ENCODE results near the gene ZIC2.

The ZIC2 gene

DNA sequence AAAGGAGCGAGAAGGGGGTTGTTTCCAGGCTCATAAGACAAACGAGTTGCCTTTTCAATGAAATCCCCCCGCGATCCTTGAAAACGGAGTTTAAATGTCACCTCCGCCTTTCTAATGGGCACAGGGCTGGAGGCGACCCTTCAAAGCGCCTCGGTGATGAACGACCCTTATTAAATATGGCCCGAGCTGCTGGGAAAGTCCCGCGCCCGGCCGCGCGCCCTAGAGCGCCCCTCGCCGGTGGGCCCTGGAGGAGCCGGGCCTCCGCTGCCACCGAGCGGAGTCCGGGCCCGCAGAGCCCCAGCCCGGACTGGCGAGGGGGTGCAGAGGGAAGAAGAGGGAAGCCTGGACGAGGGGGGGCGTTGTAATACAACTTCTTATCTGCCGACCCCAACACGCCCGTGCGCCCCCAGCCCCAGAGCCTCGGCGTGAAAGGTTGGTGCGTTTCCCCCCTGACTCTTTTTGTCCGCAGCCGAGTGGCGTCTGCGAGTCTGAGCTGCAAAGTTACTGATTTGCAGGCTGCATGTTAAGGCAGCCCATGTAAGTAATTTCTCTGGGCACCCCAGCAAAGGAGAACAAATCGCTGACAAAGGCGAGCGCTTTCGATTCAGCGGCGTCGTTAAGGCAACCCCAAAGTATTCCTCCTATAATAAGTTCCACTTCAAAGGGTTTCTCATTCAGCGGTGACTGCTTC lies 21.9 kb upstream of the ZIC2 start:
- DNase-seq: no peak

- no peak for DNase-seq
Measured at GRCh38 chr13:99960663-99961311, 20.8 kb upstream of the ZIC2 start.

DNA sequence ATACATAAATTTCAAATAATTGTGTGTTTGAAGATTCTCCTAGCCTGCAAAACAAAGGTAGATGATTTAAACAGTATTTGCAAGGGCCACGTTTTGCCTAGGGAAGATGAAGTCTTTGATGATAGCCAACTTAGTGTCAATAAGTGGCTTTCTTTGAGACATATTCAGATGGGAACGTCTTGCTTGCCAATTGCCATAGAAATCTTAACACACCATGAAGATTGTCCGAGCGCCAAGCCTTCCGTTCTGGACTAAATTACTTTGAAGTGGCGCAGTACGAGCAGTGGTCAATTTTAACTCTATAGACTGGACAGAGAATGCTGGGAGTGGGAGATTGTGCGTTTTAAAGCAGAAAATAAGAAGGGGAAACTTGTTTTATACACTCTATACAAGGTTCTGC lies 19.9 kb upstream of the ZIC2 start:
- DNase-seq: no peak

GRCh38 chr13:99962242-99962641 lies 19.3 kb upstream of the ZIC2 start:
- no peak for DNase-seq

GRCh38 chr13:99963816-99964339 lies 17.7 kb upstream of the ZIC2 start:
- no peak for DNase-seq

- DNase-seq: no peak
Measured at GRCh38 chr13:99965329-99966000, 16.1 kb upstream of the ZIC2 start.

DNA sequence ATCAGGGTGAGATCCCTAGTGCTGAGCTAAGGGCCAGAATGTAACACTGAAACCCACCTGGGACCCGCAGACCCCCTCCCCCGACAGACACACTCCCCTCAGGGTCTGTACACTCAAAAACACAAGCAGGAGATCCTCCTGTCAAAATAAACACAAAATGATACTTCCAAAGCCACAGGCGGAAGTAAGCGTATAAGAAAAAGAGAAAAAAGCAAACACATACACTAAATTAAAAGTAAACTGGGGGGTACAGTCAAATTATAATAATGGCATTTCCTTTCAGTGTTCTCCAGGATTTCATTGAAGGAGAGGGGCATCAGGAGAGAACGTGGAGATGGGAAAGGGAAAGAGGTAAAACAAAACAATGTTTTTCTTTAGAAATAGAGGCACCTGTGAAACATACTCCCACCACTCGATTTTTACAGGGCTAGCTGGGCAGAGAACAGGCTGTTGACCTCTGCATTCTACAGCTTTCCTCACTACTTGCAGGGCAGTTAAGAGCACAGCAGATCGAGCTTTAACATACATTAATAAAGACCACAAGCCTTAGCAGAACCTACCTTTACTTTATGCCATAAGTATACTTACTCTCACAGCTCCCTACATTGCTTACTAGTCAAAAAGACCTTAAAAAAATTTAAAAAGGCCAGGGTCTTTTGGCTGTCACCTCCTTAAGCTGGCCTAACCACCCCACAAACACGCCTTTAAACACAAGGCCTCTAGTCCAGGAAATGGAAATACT lies 15.3 kb upstream of the ZIC2 start:
- DNase-seq: no peak

DNA sequence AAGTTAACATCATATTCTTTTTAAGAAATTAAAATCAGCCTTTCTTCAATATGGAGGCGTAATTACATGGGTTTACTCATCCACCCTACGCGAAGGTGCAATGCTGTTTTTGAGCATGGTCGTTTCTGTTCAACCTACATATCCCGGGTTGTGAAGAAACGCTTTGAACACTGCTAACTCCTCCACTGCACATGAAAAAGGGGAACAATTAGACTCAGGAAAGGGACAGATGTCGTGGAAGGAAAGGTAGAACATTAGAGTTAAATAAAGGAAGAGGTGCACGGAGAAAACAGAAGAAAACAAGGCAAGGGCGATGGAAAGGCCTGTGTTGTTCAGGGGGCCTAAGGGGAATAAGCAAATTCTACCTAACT lies 14.1 kb upstream of the ZIC2 start:
- no peak for DNase-seq

DNA sequence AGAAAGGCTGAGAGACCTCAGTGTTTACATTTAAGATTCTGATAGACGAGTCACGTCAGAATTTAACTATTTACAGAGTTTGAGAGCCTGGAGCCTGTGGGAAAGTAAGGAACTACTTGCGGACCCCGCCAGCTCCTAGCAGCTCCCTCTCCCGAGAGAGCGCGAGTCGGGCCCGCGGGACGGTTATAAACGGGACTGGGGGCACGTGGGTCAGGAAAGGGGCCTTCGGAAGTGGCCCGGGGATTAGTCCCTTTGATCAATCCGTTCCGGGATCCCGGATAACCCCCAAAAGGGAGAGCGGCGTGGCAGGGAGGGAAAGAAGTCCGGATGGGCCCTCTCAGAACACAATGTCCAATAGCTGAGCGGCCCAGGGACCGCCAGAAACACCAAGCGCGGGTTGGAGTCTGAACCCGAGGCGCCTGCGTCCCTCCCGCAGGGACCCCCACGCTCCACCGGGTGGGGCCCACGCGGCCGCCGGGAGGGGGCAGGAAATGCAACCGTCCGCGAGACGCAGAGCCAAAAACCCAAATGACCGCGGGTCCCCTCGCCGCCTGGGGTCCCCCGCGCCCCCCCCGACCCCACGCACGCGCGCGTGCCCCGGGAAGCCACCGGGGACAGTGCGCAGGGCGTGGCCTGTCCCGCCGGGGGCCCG lies 13.6 kb upstream of the ZIC2 start:
- no peak for DNase-seq

DNA sequence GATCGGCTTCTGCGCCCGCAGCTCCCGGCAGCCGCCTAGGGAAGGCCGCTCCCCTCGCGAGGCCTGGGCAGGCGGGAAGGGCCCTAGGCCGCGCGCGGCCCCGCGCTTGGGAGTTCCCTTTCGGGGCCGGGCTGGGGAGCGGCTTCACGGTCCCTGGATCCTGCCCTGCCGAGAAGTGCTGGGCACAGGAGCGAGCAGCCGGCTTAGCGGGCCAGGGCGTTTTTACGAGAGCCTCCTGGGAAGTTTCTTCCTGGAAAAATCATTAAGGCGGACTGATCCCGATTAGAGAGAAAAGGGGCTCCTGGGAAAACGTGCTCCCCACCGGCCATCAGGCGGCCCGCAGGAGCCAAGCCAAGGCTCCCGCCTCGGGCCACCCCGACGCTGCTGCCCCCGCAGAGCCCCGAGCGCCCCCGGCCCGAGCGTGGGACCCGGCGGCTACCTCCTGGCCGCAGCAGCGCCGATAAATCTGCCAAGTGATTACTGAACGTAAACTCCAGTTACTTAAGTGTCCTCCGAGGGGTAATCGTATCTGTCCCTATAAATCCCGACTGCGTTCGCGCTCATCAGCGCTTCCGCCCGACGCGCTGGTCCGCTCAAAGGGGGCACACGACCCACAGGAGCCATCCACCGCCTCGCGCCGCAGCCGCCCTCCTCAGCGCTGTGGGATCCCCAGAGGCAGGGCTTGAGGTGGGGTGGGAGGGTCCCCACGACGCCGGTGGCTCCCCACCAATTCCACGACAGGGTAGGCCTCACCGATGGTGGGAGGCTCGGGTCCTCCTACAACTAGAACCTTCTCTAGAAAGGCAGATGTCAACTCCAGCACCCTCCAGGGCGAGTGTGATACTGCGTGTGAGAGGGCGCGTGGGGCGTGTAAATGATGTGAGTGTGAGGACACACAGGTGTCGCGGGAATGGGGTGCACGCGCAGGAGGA lies 12.8 kb upstream of the ZIC2 start:
- no peak for DNase-seq

DNA sequence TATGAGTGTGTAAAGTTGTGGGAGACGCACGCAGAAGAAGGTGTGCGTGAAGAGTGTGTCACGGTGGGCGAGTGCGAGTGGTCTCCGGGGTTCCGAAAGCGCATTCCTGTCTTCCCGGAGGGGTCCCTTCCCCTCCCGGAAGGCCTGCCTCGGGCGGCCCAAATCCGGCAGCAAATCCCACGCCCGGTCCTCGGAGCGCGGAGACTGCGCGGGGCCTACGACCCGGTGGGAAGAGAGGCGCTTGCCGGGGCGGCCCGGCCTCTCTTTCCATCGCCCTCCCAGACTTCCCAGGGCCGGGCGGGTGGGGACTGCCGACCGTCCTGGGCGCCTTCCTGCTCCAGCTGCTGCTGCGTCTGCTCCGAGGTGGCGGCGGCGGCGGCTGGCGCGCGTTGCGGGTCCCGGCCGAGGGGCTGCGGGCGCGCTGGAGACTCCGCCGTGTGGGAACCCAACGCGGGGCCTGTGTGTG lies 12.1 kb upstream of the ZIC2 start:
- no peak for DNase-seq

- no peak for DNase-seq
Measured at GRCh38 chr13:99969919-99970650, 11.5 kb upstream of the ZIC2 start.

- DNase-seq: no peak
Measured at GRCh38 chr13:99970651-99971575, 10.7 kb upstream of the ZIC2 start.

DNA sequence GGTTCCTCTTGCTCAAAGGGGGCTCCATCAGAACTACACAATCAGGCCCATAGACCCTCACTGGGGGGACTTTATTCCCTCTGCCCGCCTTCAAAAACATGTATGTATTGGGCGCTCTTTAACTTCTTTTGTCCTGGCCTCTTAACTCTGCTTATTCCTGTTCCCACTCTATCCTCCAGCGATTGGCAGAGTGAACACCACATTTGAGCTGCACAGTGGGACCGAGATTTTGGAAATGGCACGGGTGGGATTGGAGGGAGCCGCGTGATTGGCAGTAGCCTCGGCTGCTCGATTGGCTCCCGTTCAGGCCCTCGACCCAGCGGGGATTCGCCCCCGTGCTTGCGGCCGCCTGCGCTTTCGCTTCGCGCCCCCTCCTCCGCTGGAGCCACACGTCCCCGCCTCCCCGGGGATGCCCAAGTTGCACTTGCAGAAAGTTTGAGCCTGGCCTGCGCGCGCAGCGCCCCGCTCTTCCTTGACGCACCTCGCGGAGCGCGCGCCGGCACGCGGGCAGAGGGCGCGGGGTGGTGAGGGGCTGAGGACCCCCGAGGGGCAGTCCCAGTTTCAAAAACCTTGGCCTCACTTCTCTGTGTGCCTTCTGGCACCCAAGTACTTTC lies 9.9 kb upstream of the ZIC2 start, which contains the start of gene ZIC5:
ZIC5 (minus strand) TSS at position 192 of the 614 bp plus-strand sequence; CDS start at position 28, 164 bp downstream.
- DNase-seq: no peak

DNA sequence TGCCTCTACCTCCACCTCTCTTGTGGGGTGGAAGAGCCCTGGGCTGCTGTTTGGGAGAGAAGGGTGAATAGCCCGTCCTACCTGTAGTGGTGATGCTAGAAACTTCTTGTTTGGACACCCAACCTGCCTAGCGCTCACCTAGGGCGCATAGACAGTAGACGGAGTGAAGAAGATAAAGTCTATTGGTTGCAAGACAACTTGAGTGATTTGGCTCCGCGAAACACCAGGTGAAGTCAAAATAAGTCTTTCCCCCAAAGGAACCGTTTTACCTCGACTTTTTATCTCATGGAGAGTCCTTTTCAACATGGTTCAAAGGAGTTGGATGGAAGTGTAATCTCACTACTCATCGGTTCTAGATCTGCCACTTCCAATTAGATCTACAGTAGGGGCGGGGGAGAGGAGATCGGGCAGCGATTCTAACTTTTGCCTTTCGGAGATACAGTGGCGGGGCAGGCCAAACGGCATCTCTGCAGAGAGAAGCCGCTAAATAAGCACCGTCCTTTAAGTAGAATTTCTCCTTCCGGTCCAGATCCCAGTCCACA lies 9.3 kb upstream of the ZIC2 start:
- DNase-seq: no peak

GRCh38 chr13:99973163-99973807 lies 8.3 kb upstream of the ZIC2 start:
- DNase-seq: no peak

DNA sequence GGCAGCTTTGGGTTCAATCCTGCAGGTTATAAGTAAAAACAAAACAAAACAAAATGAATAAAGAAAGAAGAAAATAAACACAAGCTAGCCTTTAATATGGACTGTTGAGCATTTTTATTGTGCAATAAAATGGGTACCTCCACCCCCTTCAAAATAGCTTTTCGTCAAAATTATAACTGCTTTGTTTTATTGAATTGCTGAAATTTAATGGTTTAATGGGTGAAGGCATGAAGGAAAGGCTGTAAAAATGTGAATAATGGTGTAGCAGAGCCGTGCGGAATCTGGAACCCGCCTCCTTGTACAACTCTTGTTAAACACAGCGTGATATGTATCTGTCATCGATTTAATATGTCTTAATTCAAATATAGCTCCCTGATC lies 7.8 kb upstream of the ZIC2 start:
- DNase-seq: no peak

DNA sequence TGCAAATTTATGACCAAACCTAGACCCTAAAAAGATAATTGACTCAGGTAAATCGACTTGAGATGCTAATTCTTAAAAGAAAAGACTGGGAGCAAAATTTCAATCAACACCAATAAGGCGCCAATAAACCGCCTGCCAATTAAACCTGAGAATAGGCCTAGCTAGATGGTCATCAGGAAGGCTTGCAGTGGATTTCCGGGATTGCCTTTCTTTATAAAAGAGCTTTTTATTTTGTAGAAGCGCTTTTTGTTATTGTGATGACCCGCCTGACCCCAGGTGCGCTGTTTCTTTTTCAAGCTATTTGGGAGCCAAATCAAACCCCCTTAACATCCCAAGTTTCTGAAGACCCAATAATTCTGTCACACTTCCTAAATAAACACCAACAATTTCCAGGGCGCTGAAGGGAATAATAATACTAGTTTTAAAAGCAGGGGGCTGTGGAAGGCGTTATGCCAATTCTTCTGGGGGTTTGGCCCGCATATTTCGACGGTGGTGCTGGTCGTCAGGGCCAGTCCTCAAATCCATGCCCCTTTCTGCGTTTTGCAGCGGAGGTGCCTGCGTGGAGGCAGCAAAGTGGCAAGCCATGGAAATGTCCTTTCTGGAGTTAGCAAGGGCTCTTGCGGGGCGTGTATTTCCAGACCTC lies 7.2 kb upstream of the ZIC2 start:
- no peak for DNase-seq
